K562 (cell line): ENCODE results near the gene MTIF3. TPM values are rescaled to one million over a fixed set of nuclear protein-coding genes. Genes with fewer than 3 reads are reported as not detected.

ENCODE experiments used
- PPARD ChIP-seq: fragments of 250-450 bp; sonication (Bioruptor Pico); IDR thresholded peaks from 2 replicates; pipeline ENCODE4 v1.8.0; 2022; ENCODE audit warnings: inconsistent platforms, mild to moderate bottlenecking, moderate library complexity
- TSHZ1 ChIP-seq: fragments of 250-450 bp; sonication (Bioruptor Pico); IDR thresholded peaks from 2 replicates; pipeline ENCODE4 v1.4.0; 2020; ENCODE audit warnings: mild to moderate bottlenecking, moderate library complexity
- polyA plus RNA-seq, 8 experiments: library from polyadenylated mRNA; depleted of rRNA in 4 of 8; stranded (reverse) in 5 of 8; unstranded in 3 of 8; fragments of >200 nt; fragmentation: Nextera tagmentation in 2 of 8; fragmentation: Illumina TruSeq in 1 of 8; extraction: Ambion mirVana in 2 of 8; extraction: Trizol in 1 of 8; gene quantifications; 2 replicates each; pipeline versions ENCODE4 v1.2.1 to v1.2.3, GENCODE V29; 2011 to 2014; ENCODE audit warnings: inconsistent platforms in 1 of 8, missing spikeins in 1 of 8
- total RNA-seq, 7 experiments: library from RNA; depleted of rRNA in 6 of 7; stranded (reverse); fragments of >200 nt in 6 of 7; fragmentation: Illumina TruSeq in 2 of 7; extraction: Trizol in 2 of 7; gene quantifications; 2 replicates each; pipeline versions ENCODE4 v1.2.1 to v1.2.3, GENCODE V29; 2011 to 2021; ENCODE audit warnings: low replicate concordance in 1 of 7
- TF ChIP-seq, protein P1 (sequence below), 2 experiments: fragments of 450-650 bp; formaldehyde crosslinking in 1 of 2; IDR thresholded peaks; 2 replicates each; pipeline versions ENCODE4 v1.4.0 to v1.6.1; 2014 to 2020; ENCODE audit warnings: mild to moderate bottlenecking in 2 of 2, borderline replicate concordance in 1 of 2, low read depth in 1 of 2
- TF ChIP-seq, protein P2 (sequence below), 3 experiments: fragments of 200-800 bp in 1 of 3; fragments of 250-450 bp in 1 of 3; fragments of 450-650 bp in 1 of 3; sonication (Bioruptor Pico) in 1 of 3; sonication (Bioruptor generic) in 1 of 3; formaldehyde crosslinking in 1 of 3; IDR thresholded peaks; 2 replicates each; pipeline versions ENCODE4 v1.6.1 to v1.8.0; 2016 to 2022; ENCODE audit warnings: mild to moderate bottlenecking in 2 of 3, missing genetic modification characterization in 2 of 3, missing compliant biosample characterization in 1 of 3, moderate library complexity in 1 of 3
- TF ChIP-seq, protein P3 (sequence below), 2 experiments: fragments of 450-650 bp; conservative IDR thresholded peaks; 2 replicates each; pipeline ENCODE4 v1.6.1; 2017; ENCODE audit warnings: mild to moderate bottlenecking in 2 of 2, moderate library complexity in 2 of 2

Gene MTIF3
- total and polyA plus RNA-seq, 9 of the 15 experiments (the other 6 are each of a cell fraction or from before 2014, with no cell fraction given) = 23.5 to 73.6 (median 45.2) TPM

GRCh38 chr13:27424246-27425157, 25.9 kb downstream of the MTIF3 start, which contains the start of gene GTF3A (continued):
- TF ChIP-seq TSHZ1 (no peak), PPARD (CRISPR knock-in tag) (no peak)
- TF ChIP-seq, protein P1, sequence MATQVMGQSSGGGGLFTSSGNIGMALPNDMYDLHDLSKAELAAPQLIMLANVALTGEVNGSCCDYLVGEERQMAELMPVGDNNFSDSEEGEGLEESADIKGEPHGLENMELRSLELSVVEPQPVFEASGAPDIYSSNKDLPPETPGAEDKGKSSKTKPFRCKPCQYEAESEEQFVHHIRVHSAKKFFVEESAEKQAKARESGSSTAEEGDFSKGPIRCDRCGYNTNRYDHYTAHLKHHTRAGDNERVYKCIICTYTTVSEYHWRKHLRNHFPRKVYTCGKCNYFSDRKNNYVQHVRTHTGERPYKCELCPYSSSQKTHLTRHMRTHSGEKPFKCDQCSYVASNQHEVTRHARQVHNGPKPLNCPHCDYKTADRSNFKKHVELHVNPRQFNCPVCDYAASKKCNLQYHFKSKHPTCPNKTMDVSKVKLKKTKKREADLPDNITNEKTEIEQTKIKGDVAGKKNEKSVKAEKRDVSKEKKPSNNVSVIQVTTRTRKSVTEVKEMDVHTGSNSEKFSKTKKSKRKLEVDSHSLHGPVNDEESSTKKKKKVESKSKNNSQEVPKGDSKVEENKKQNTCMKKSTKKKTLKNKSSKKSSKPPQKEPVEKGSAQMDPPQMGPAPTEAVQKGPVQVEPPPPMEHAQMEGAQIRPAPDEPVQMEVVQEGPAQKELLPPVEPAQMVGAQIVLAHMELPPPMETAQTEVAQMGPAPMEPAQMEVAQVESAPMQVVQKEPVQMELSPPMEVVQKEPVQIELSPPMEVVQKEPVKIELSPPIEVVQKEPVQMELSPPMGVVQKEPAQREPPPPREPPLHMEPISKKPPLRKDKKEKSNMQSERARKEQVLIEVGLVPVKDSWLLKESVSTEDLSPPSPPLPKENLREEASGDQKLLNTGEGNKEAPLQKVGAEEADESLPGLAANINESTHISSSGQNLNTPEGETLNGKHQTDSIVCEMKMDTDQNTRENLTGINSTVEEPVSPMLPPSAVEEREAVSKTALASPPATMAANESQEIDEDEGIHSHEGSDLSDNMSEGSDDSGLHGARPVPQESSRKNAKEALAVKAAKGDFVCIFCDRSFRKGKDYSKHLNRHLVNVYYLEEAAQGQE (IDR thresholded peaks at IDR 0.05; ENCODE audit: borderline replicate concordance) = peak; percentile 12; the same call in 1 of the 2 replicates
- TF ChIP-seq, protein P1 (CRISPR knock-in tag; IDR thresholded peaks at IDR 0.05; ENCODE audit: low read depth) = no peak
- TF ChIP-seq, protein P2, sequence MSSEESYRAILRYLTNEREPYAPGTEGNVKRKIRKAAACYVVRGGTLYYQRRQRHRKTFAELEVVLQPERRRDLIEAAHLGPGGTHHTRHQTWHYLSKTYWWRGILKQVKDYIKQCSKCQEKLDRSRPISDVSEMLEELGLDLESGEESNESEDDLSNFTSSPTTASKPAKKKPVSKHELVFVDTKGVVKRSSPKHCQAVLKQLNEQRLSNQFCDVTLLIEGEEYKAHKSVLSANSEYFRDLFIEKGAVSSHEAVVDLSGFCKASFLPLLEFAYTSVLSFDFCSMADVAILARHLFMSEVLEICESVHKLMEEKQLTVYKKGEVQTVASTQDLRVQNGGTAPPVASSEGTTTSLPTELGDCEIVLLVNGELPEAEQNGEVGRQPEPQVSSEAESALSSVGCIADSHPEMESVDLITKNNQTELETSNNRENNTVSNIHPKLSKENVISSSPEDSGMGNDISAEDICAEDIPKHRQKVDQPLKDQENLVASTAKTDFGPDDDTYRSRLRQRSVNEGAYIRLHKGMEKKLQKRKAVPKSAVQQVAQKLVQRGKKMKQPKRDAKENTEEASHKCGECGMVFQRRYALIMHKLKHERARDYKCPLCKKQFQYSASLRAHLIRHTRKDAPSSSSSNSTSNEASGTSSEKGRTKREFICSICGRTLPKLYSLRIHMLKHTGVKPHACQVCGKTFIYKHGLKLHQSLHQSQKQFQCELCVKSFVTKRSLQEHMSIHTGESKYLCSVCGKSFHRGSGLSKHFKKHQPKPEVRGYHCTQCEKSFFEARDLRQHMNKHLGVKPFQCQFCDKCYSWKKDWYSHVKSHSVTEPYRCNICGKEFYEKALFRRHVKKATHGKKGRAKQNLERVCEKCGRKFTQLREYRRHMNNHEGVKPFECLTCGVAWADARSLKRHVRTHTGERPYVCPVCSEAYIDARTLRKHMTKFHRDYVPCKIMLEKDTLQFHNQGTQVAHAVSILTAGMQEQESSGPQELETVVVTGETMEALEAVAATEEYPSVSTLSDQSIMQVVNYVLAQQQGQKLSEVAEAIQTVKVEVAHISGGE (CRISPR knock-in tag; IDR thresholded peaks at IDR 0.05) = peak in 2 of 3 experiments; percentile 13 to 44; a peak in 4 of 6 replicates
- TF ChIP-seq, protein P3, sequence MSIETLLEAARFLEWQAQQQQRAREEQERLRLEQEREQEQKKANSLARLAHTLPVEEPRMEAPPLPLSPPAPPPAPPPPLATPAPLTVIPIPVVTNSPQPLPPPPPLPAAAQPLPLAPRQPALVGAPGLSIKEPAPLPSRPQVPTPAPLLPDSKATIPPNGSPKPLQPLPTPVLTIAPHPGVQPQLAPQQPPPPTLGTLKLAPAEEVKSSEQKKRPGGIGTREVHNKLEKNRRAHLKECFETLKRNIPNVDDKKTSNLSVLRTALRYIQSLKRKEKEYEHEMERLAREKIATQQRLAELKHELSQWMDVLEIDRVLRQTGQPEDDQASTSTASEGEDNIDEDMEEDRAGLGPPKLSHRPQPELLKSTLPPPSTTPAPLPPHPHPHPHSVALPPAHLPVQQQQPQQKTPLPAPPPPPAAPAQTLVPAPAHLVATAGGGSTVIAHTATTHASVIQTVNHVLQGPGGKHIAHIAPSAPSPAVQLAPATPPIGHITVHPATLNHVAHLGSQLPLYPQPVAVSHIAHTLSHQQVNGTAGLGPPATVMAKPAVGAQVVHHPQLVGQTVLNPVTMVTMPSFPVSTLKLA (conservative IDR thresholded peaks at IDR 0.05) = peak; percentile 89 to 97
